Measurements from ENCODE around the gene ARHGAP11A.

DNA sequence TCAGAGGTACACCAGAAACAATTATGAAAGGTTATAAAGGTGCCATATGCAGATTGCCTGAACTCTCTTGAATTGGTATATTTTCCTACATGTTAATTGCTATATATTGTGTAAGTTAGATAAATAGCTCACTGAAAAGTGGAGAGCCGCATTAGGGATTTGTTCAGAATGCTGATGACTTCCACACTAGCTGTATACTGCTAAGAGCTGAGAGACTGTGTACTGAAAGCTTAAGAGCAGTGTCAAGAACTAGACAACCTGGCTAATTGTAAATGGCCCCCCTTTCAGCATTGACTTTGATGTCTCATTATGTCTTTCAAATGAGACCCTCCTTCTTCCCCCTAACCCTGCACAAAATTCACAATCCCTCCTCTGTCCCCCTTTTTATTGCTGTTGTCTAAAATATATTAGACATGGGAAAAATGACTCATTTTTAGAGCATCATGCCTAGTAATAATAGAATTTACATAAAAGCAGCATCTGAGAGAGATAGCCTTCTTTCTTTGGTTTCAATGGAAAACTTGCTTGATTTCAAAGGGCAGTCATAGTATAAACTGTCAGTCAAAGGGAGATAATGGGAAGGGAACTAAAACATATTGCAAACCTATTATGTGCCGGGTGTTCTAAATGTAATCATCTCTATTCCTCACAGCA lies 67.8 kb downstream of the ARHGAP11A start:
- TF ChIP-seq, protein P1, sequence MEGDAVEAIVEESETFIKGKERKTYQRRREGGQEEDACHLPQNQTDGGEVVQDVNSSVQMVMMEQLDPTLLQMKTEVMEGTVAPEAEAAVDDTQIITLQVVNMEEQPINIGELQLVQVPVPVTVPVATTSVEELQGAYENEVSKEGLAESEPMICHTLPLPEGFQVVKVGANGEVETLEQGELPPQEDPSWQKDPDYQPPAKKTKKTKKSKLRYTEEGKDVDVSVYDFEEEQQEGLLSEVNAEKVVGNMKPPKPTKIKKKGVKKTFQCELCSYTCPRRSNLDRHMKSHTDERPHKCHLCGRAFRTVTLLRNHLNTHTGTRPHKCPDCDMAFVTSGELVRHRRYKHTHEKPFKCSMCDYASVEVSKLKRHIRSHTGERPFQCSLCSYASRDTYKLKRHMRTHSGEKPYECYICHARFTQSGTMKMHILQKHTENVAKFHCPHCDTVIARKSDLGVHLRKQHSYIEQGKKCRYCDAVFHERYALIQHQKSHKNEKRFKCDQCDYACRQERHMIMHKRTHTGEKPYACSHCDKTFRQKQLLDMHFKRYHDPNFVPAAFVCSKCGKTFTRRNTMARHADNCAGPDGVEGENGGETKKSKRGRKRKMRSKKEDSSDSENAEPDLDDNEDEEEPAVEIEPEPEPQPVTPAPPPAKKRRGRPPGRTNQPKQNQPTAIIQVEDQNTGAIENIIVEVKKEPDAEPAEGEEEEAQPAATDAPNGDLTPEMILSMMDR (IDR thresholded peaks at IDR 0.05), result no peak
- TF ChIP-seq ZFX (IDR thresholded peaks at IDR 0.05; ENCODE audit: borderline replicate concordance), result no peak
